MM.1S (cell line): ENCODE measurements around the gene SMURF1.

ENCODE experiments used
- CTCF ChIP-seq: fragments of 300-600 bp; sonication (generic); IDR thresholded peaks from 2 replicates; pipeline ENCODE4 v1.5.1; 2016; ENCODE audit warnings: antibody characterized with exemption, low read length, mixed read lengths
- EZH2 ChIP-seq: fragments of 300-600 bp; sonication (generic); optimal IDR thresholded peaks from 2 replicates; pipeline ENCODE3; 2017; ENCODE audit warnings: low read depth, mild to moderate bottlenecking, antibody characterized with exemption, low read length, mixed read lengths
- EZH2phosphoT487 ChIP-seq: fragments of 300-600 bp; sonication (generic); IDR thresholded peaks from 2 replicates; pipeline ENCODE4 v1.6.1; 2018; ENCODE audit warnings: antibody characterized with exemption, low read length

- TF ChIP-seq CTCF (no peak), EZH2 (no peak), EZH2phosphoT487 (no peak)
Observed at GRCh38 chr7:99027841-99028240, 116.1 kb downstream of the SMURF1 start.
